Measurements from ENCODE around the gene B4GALNT4. TPM values are rescaled to one million over a fixed set of nuclear protein-coding genes. Genes with fewer than 3 reads are reported as not detected.
"Not testable (repeated sequence)": the region's sequence is repeated elsewhere in the genome, so short reads cannot be mapped to it uniquely, and the experiment has no call there.

B4GALNT4 gene
- total and polyA plus RNA-seq, 2 of the 4 experiments (the other 2 are of a cell fraction): 5.2 to 38.6 TPM

DNA sequence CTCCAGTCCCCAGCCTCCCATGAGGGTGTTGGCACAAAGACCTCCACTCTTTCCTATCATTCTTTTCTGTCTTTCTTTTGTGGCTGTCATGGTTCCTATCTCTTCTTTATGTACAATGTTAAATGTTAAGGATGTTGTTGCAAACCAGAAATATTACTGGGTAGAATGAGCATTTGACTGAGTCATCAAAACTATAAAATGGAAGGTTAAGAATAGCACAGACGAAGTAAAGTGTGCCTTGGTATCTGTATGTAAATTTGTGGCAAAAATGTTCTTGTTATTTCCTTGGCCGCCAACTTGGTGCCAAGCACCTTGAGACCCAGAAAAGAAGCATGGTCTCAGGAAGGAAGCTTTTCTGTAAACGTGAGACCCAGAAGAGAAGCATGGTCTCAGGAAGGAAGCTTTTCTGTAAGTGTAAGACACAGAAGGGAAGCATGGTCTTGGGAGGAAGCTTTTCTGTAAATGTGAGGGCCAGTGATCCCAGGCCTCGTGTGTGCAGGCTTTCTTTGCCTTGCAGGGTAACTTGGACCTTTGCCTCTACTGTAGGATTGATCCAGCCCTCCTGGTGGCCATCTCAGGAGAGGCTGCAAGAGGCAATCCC is 18.0 kb downstream of the B4GALNT4 start:
- Histone ChIP-seq H3K27me3 (ENCODE audit: control insufficient read depth, insufficient read depth, low read length) (peaks cover 8% of the 10 kb centered on the region; the same call in 1 of the 2 replicates), H2AK9ac (replicated peaks; ENCODE audit: low read depth, low read length, poor library complexity) (no peak overlapping the region), H2BK15ac (ENCODE audit: low read depth, low read length) (no peak overlapping the region), H2AFZ (replicated peaks; ENCODE audit: low read length, poor library complexity) (no peak overlapping the region), H3K18ac (ENCODE audit: low read depth, low read length) (no peak overlapping the region), H3K23ac (ENCODE audit: low read depth, low read length) (no peak overlapping the region), H4K5ac (ENCODE audit: low read depth, low read length) (no peak overlapping the region), H3K9ac (ENCODE audit: low read depth, low read length) (no peak overlapping the region), H2BK20ac (ENCODE audit: low read depth, low read length) (no peak overlapping the region), H4K91ac (ENCODE audit: insufficient read depth, low read depth, low read length) (no peak overlapping the region), H3K36me3 (ENCODE audit: control insufficient read depth, insufficient read depth, low read length) (no peaks in the 10 kb centered on the region), H3K27ac (ENCODE audit: insufficient read depth, low read length) (no peak overlapping the region), H2AK5ac (ENCODE audit: low read depth, low read length) (no peak overlapping the region), H4K8ac (ENCODE audit: low read depth in 2 of 2, low read length in 2 of 2) (no peak overlapping the region), H3K4me2 (ENCODE audit: low read depth, low read length) (no peak overlapping the region), H4K20me1 (ENCODE audit: insufficient read depth, low read length) (no peaks in the 10 kb centered on the region), H3K14ac (replicated peaks; ENCODE audit: low read depth, low read length) (no peak overlapping the region), H3K4ac (ENCODE audit: low read depth, low read length) (no peak overlapping the region), H3K4me3 (ENCODE audit: insufficient read depth, low read depth, low read length) (no peak overlapping the region), H3K4me1 (ENCODE audit: control insufficient read depth, insufficient read depth, low read length) (no peaks in the 10 kb centered on the region), H2BK120ac (ENCODE audit: low read depth, low read length) (no peak overlapping the region), H3K79me1 (ENCODE audit: low read depth in 1 of 2, low read length in 2 of 2) (no peaks in the 10 kb centered on the region), H3K56ac (ENCODE audit: extremely low read depth, insufficient read depth, low read length) (no peak overlapping the region), H3K9me1 (ENCODE audit: insufficient read depth, low read length) (no peaks in the 10 kb centered on the region), H2BK5ac (ENCODE audit: low read depth, low read length, poor library complexity, severe bottlenecking) (no peak overlapping the region), H3K9me3 (ENCODE audit: control insufficient read depth, insufficient read depth, low read length) (peaks cover 6% of the 10 kb centered on the region; the same call in 1 of the 2 replicates)
- in situ Hi-C loops (cut with MboI; ENCODE audit: low sequenced_read_pairs) (no loop called here), intact Hi-C loops (cut with micrococcal nuclease) (no loop called here), dilution Hi-C loops (cut with HindIII; ENCODE audit: low sequenced_read_pairs, unreplicated experiment) (no loop called here)
- ATAC-seq (ENCODE audit: low read depth) (no peak; the same call in 1 of the 2 replicates), DNase-seq (no peak)
- BruUV-seq (replicated peaks): no TSS peak
- TF ChIP-seq MAFK (IDR thresholded peaks at IDR 0.05; ENCODE audit: low read depth, low read length) (peak; percentile 73), CEBPB (IDR thresholded peaks at IDR 0.05; ENCODE audit: low read depth, low read length) (no peak)
- 74% methylated on average over 3 of the region's 4 CpGs; no CpG with 5 or more reads in 1 of the 2 experiments for WGBS, 2 experiments (ENCODE audit: extremely low coverage in 2 of 2, insufficient read length in 1 of 2)
- ChIA-PET CTCF (interaction anchor here (1.3 kb wide), 1 partner anchor 53 kb away, joined by 3 read pairs; no protein-coding TSS in a partner anchor), POLR2A (ENCODE audit: unreplicated experiment) (no interaction called here)

DNA sequence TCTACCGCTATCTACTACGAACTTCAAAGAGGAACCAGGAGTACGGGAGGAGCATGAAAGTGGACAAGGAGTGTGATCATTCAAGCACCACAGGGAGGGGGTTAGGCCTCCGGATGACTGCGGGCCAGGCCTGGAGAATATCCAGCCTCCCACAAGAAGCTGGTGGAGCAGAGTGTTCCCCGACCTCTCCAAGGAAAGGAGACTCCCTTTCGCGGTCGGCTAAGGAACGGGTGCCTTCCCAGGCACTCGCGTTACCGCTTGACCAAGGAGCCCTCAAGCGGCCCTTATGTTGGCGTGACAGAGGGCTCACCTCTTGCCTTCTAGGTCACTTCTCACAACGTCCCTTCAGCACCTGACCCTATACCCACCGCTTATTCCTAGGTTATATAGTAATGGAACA is 20.1 kb downstream of the B4GALNT4 start:
- BruUV-seq (replicated peaks): not testable (repeated sequence)

More for the DNA sequence above, 20.1 kb downstream of the B4GALNT4 start:
- ATAC-seq (ENCODE audit: low read depth); H3K14ac ChIP-seq (replicated peaks; ENCODE audit: low read depth, low read length); H3K27me3 ChIP-seq (ENCODE audit: control insufficient read depth, insufficient read depth, low read length); H3K79me1 ChIP-seq (ENCODE audit: low read depth in 1 of 2, low read length in 2 of 2); H3K56ac ChIP-seq (ENCODE audit: extremely low read depth, insufficient read depth, low read length); H4K5ac ChIP-seq (ENCODE audit: low read depth, low read length); H2AFZ ChIP-seq (replicated peaks; ENCODE audit: low read length, poor library complexity); H3K4ac ChIP-seq (ENCODE audit: low read depth, low read length); in situ Hi-C loops (cut with MboI; ENCODE audit: low sequenced_read_pairs); H2AK5ac ChIP-seq (ENCODE audit: low read depth, low read length); H3K9ac ChIP-seq (ENCODE audit: low read depth, low read length); H3K9me1 ChIP-seq (ENCODE audit: insufficient read depth, low read length); H2BK20ac ChIP-seq (ENCODE audit: low read depth, low read length); dilution Hi-C loops (cut with HindIII; ENCODE audit: low sequenced_read_pairs, unreplicated experiment); H2BK5ac ChIP-seq (ENCODE audit: low read depth, low read length, poor library complexity, severe bottlenecking); H3K4me3 ChIP-seq (ENCODE audit: insufficient read depth, low read depth, low read length); intact Hi-C loops (cut with micrococcal nuclease); H3K9me3 ChIP-seq (ENCODE audit: control insufficient read depth, insufficient read depth, low read length); H3K4me2 ChIP-seq (ENCODE audit: low read depth, low read length); H3K36me3 ChIP-seq (ENCODE audit: control insufficient read depth, insufficient read depth, low read length); H4K8ac ChIP-seq (ENCODE audit: low read depth in 2 of 2, low read length in 2 of 2); POLR2A ChIA-PET (ENCODE audit: unreplicated experiment); H2AK9ac ChIP-seq (replicated peaks; ENCODE audit: low read depth, low read length, poor library complexity); H2BK15ac ChIP-seq (ENCODE audit: low read depth, low read length); H3K23ac ChIP-seq (ENCODE audit: low read depth, low read length); DNase-seq; H2BK120ac ChIP-seq (ENCODE audit: low read depth, low read length); H4K91ac ChIP-seq (ENCODE audit: insufficient read depth, low read depth, low read length); H4K20me1 ChIP-seq (ENCODE audit: insufficient read depth, low read length); CTCF ChIA-PET; H3K18ac ChIP-seq (ENCODE audit: low read depth, low read length); H3K27ac ChIP-seq (ENCODE audit: insufficient read depth, low read length): not testable (repeated sequence)
- peaks cover 15% of the 10 kb centered on the region for H3K4me1 ChIP-seq (ENCODE audit: control insufficient read depth, insufficient read depth, low read length)
- no CpG with 5 or more reads among the region's 17 CpGs for WGBS, 2 experiments (ENCODE audit: extremely low coverage in 2 of 2, insufficient read length in 1 of 2)
